Skeletal muscle tissue (tissue), 4 donors: Measurements from ENCODE around the gene SCYL1. TPM values are rescaled to one million over a fixed set of nuclear protein-coding genes. Genes with fewer than 3 reads are reported as not detected.
A peak's percentile ranks its signal among the peaks of the same experiment; 100 is the strongest.

Experiments used
- H3K27ac ChIP-seq: one replicate; pipeline ENCODE4 v1.7.0; 2013; ENCODE audit warnings: mild to moderate bottlenecking, low read depth, low read length, inconsistent platforms
- H3K27me3 ChIP-seq, 3 donors: one replicate each; pipeline ENCODE4 v1.7.0; 2013; ENCODE audit warnings: low read length in 3 of 3; ENCODE audit not compliant: control insufficient read depth in 3 of 3, insufficient read depth in 3 of 3
- H3K36me3 ChIP-seq, 3 donors: one replicate each; pipeline ENCODE4 v1.7.0; 2013; ENCODE audit warnings: low read length in 3 of 3; ENCODE audit not compliant: control insufficient read depth in 3 of 3, insufficient read depth in 3 of 3
- H3K4me1 ChIP-seq, 3 donors: one replicate each; pipeline ENCODE4 v1.7.0; 2013; ENCODE audit warnings: low read length in 3 of 3, mild to moderate bottlenecking in 3 of 3; ENCODE audit not compliant: control insufficient read depth in 3 of 3, insufficient read depth in 3 of 3
- H3K4me3 ChIP-seq, 3 donors: one replicate each; pipeline ENCODE4 v1.7.0; 2013; ENCODE audit warnings: low read length in 3 of 3
- H3K9ac ChIP-seq, 3 donors: one replicate each; pipeline ENCODE4 v1.7.0; 2013; ENCODE audit warnings: low read length in 3 of 3, mild to moderate bottlenecking in 3 of 3, moderate library complexity in 2 of 3, low read depth in 1 of 3
- H3K9me3 ChIP-seq, 3 donors: one replicate each; pipeline ENCODE4 v1.7.0; 2013; ENCODE audit warnings: low read length in 3 of 3; ENCODE audit not compliant: control insufficient read depth in 3 of 3
- total RNA-seq: library from RNA; depleted of rRNA; stranded (reverse); fragments of >200 nt; gene quantifications from one replicate; pipeline ENCODE4 v1.2.3, GENCODE V29; 2014
- donor health status: Osteomylitis.

SCYL1 gene
- total RNA-seq, 1 donor from 2014 or later: 36.0 TPM

GRCh38 chr11:65569164-65569972 is 44.5 kb downstream of the SCYL1 start:
- no peaks in the 10 kb centered on the region for H3K27me3 ChIP-seq
- H3K9me3 ChIP-seq: no peaks in the 10 kb centered on the region
- peak overlapping the region; percentile 88 to 98 (median 92) for H3K9ac ChIP-seq
- peaks cover 4 to 9% (median 5%) of the 10 kb centered on the region in 3 donors for H3K36me3 ChIP-seq
- peak overlapping the region; percentile 93 for H3K27ac ChIP-seq
- H3K4me3 ChIP-seq: peak overlapping the region; percentile 94 to 98 (median 95)
- H3K4me1 ChIP-seq: peaks cover 54 to 66% (median 54%) of the 10 kb centered on the region in 3 donors

- Histone ChIP-seq H3K9ac (peak within 1 kb of the TSS; percentile 88 to 98 (median 92)), H3K4me3 (peak within 1 kb of the TSS; percentile 94 to 98 (median 95)), H3K27ac (peak within 1 kb of the TSS; percentile 93), H3K27me3 (no peaks in the 10 kb centered on the region), H3K4me1 (peaks cover 59 to 73% (median 61%) of the 10 kb centered on the region in 3 donors), H3K9me3 (no peaks in the 10 kb centered on the region), H3K36me3 (peaks cover 4 to 9% (median 5%) of the 10 kb centered on the region in 3 donors)
These were observed 45.4 kb downstream of the SCYL1 start, which contains the start of gene ZNRD2 for GRCh38 chr11:65569973-65570918. TSS of gene ZNRD2 (plus strand) at chr11:65570477. CDS start at chr11:65570492, 15 bp downstream.

GRCh38 chr11:65571420-65571819 is 46.5 kb downstream of the SCYL1 start:
- Histone ChIP-seq H3K27ac (peak overlapping the region; percentile 93), H3K4me1 (peaks cover 63 to 74% (median 66%) of the 10 kb centered on the region in 3 donors), H3K9me3 (no peaks in the 10 kb centered on the region), H3K36me3 (peaks cover 4 to 9% (median 5%) of the 10 kb centered on the region in 3 donors), H3K4me3 (peak overlapping the region; percentile 94 to 98 (median 95)), H3K27me3 (no peaks in the 10 kb centered on the region), H3K9ac (peak overlapping the region in 2 of 3 donors; percentile 88 to 98)

GRCh38 chr11:65571940-65572339 is 47.1 kb downstream of the SCYL1 start:
- Histone ChIP-seq H3K27ac (peak overlapping the region; percentile 93), H3K9ac (peak overlapping the region; percentile 22 to 98 (median 88)), H3K4me3 (peak overlapping the region; percentile 94 to 98 (median 95)), H3K36me3 (peaks cover 4 to 9% (median 5%) of the 10 kb centered on the region in 3 donors), H3K9me3 (no peaks in the 10 kb centered on the region), H3K4me1 (peaks cover 69 to 72% (median 72%) of the 10 kb centered on the region in 3 donors), H3K27me3 (no peaks in the 10 kb centered on the region)

GRCh38 chr11:65572356-65573051 is 47.6 kb downstream of the SCYL1 start, which contains the start of gene FAM89B:
TSS of gene FAM89B (plus strand) at chr11:65572538. CDS start at chr11:65572670, 132 bp downstream.
- Histone ChIP-seq H3K36me3 (peaks cover 4 to 9% (median 5%) of the 10 kb centered on the region in 3 donors), H3K27ac (peak within 1 kb of the TSS; percentile 100), H3K4me3 (peak within 1 kb of the TSS; percentile 94 to 98 (median 95)), H3K4me1 (peaks cover 73 to 77% (median 75%) of the 10 kb centered on the region in 3 donors), H3K9ac (peak within 1 kb of the TSS; percentile 81 to 98 (median 88)), H3K9me3 (no peaks in the 10 kb centered on the region), H3K27me3 (no peaks in the 10 kb centered on the region)

GRCh38 chr11:65573391-65574079 is 48.7 kb downstream of the SCYL1 start:
- Histone ChIP-seq H3K4me3 (peak overlapping the region; percentile 86 to 98 (median 95)), H3K9ac (peak overlapping the region; percentile 61 to 98 (median 81)), H3K27ac (peak overlapping the region; percentile 100), H3K36me3 (peaks cover 4 to 12% (median 11%) of the 10 kb centered on the region in 3 donors), H3K9me3 (no peaks in the 10 kb centered on the region), H3K27me3 (no peaks in the 10 kb centered on the region), H3K4me1 (peaks cover 74 to 78% (median 75%) of the 10 kb centered on the region in 3 donors)

GRCh38 chr11:65574109-65574810 is 49.4 kb downstream of the SCYL1 start:
- Histone ChIP-seq H3K27ac (peak overlapping the region; percentile 100), H3K36me3 (peaks cover 10 to 16% (median 12%) of the 10 kb centered on the region in 3 donors), H3K9ac (peak overlapping the region; percentile 61 to 98 (median 61)), H3K9me3 (no peaks in the 10 kb centered on the region), H3K4me1 (peaks cover 74 to 77% (median 75%) of the 10 kb centered on the region in 3 donors), H3K27me3 (no peaks in the 10 kb centered on the region), H3K4me3 (peak overlapping the region; percentile 86 to 98 (median 95))

- peak overlapping the region; percentile 40 to 75 (median 60) for H3K9ac ChIP-seq
- peaks cover 18 to 23% (median 19%) of the 10 kb centered on the region in 3 donors for H3K36me3 ChIP-seq
- H3K4me3 ChIP-seq: peak overlapping the region; percentile 62 to 74 (median 67)
- H3K4me1 ChIP-seq: peaks cover 75 to 78% (median 75%) of the 10 kb centered on the region in 3 donors
- H3K9me3 ChIP-seq: no peaks in the 10 kb centered on the region
- H3K27ac ChIP-seq: peak overlapping the region; percentile 100
- H3K27me3 ChIP-seq: no peaks in the 10 kb centered on the region
These were observed 50.1 kb downstream of the SCYL1 start for GRCh38 chr11:65574811-65575567.
